ENCODE data around the gene KIF5A. TPM values are rescaled to one million over a fixed set of nuclear protein-coding genes. Genes with fewer than 3 reads are reported as not detected.
A peak's percentile ranks its signal among the peaks of the same experiment; 100 is the strongest.

The KIF5A gene
- total and polyA plus RNA-seq, 2 of the 13 experiments (the other 11 are each of a cell fraction or from before 2014, with no cell fraction given), result 1.6 to 11.9 TPM

DNA sequence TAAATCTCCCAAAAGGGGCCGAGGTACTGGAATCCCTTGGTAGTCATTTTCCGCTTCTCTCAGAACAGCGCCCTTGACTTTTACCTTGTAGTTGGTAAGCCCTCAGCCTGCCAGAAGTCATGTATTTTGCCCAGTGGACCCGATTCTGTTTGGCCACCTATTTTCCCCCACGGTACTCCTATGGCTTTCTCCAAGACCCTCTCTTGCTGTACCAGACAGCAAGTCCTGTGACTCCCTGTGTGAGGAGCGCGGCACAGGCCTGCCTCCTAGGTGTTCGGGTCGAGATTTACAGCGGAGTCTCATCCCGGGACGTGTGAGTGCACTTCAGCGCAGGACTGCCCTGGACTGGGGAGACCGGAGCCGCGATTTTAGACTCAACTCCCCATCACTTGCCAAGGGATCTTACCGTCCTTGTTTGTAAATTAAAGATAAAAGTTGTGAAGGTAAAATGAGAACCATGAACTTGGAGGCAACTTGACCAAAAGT lies 28.3 kb upstream of the KIF5A start (continued):
- TF ChIP-seq ZNF253 (CRISPR knock-in tag; IDR thresholded peaks at IDR 0.05; ENCODE audit: borderline replicate concordance) (no peak), CREB1 (IDR thresholded peaks at IDR 0.05) (no peak), CREB1 (CRISPR knock-in tag; IDR thresholded peaks at IDR 0.05) (no peak), SETDB1 (CRISPR knock-in tag; IDR thresholded peaks at IDR 0.05; ENCODE audit: borderline replicate concordance) (no peak), SOX6 (IDR thresholded peaks at IDR 0.05) (no peak), SOX6 (CRISPR knock-in tag; IDR thresholded peaks at IDR 0.05) (no peak), POLR2G (IDR thresholded peaks at IDR 0.05; ENCODE audit: low read depth, low read length) (peak; percentile 20; the same call in 1 of the 2 replicates), EED (CRISPR knock-in tag; IDR thresholded peaks at IDR 0.05) (no peak), DNMT1 (CRISPR knock-in tag; IDR thresholded peaks at IDR 0.05) (no peak), MIER2 (CRISPR knock-in tag; IDR thresholded peaks at IDR 0.05) (no peak), ZNF34 (CRISPR knock-in tag; IDR thresholded peaks at IDR 0.05; ENCODE audit: borderline replicate concordance) (no peak), KDM2A (CRISPR knock-in tag; IDR thresholded peaks at IDR 0.05; ENCODE audit: borderline replicate concordance, low read depth) (no peak), HNF4A (CRISPR knock-in tag; IDR thresholded peaks at IDR 0.05) (no peak), ZMYM3 (CRISPR knock-in tag; IDR thresholded peaks at IDR 0.05) (no peak), ZNF605 (CRISPR knock-in tag; IDR thresholded peaks at IDR 0.05) (no peak)
- TF ChIP-seq, protein P1, sequence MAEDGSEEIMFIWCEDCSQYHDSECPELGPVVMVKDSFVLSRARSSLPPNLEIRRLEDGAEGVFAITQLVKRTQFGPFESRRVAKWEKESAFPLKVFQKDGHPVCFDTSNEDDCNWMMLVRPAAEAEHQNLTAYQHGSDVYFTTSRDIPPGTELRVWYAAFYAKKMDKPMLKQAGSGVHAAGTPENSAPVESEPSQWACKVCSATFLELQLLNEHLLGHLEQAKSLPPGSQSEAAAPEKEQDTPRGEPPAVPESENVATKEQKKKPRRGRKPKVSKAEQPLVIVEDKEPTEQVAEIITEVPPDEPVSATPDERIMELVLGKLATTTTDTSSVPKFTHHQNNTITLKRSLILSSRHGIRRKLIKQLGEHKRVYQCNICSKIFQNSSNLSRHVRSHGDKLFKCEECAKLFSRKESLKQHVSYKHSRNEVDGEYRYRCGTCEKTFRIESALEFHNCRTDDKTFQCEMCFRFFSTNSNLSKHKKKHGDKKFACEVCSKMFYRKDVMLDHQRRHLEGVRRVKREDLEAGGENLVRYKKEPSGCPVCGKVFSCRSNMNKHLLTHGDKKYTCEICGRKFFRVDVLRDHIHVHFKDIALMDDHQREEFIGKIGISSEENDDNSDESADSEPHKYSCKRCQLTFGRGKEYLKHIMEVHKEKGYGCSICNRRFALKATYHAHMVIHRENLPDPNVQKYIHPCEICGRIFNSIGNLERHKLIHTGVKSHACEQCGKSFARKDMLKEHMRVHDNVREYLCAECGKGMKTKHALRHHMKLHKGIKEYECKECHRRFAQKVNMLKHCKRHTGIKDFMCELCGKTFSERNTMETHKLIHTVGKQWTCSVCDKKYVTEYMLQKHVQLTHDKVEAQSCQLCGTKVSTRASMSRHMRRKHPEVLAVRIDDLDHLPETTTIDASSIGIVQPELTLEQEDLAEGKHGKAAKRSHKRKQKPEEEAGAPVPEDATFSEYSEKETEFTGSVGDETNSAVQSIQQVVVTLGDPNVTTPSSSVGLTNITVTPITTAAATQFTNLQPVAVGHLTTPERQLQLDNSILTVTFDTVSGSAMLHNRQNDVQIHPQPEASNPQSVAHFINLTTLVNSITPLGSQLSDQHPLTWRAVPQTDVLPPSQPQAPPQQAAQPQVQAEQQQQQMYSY (CRISPR knock-in tag; IDR thresholded peaks at IDR 0.05), result no peak
- TF ChIP-seq, protein P2, sequence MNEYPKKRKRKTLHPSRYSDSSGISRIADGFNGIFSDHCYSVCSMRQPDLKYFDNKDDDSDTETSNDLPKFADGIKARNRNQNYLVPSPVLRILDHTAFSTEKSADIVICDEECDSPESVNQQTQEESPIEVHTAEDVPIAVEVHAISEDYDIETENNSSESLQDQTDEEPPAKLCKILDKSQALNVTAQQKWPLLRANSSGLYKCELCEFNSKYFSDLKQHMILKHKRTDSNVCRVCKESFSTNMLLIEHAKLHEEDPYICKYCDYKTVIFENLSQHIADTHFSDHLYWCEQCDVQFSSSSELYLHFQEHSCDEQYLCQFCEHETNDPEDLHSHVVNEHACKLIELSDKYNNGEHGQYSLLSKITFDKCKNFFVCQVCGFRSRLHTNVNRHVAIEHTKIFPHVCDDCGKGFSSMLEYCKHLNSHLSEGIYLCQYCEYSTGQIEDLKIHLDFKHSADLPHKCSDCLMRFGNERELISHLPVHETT (CRISPR knock-in tag; conservative IDR thresholded peaks at IDR 0.05), result no peak
- TF ChIP-seq, protein P3, sequence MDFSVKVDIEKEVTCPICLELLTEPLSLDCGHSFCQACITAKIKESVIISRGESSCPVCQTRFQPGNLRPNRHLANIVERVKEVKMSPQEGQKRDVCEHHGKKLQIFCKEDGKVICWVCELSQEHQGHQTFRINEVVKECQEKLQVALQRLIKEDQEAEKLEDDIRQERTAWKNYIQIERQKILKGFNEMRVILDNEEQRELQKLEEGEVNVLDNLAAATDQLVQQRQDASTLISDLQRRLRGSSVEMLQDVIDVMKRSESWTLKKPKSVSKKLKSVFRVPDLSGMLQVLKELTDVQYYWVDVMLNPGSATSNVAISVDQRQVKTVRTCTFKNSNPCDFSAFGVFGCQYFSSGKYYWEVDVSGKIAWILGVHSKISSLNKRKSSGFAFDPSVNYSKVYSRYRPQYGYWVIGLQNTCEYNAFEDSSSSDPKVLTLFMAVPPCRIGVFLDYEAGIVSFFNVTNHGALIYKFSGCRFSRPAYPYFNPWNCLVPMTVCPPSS (IDR thresholded peaks at IDR 0.05), result no peak
- TF ChIP-seq, protein P4, sequence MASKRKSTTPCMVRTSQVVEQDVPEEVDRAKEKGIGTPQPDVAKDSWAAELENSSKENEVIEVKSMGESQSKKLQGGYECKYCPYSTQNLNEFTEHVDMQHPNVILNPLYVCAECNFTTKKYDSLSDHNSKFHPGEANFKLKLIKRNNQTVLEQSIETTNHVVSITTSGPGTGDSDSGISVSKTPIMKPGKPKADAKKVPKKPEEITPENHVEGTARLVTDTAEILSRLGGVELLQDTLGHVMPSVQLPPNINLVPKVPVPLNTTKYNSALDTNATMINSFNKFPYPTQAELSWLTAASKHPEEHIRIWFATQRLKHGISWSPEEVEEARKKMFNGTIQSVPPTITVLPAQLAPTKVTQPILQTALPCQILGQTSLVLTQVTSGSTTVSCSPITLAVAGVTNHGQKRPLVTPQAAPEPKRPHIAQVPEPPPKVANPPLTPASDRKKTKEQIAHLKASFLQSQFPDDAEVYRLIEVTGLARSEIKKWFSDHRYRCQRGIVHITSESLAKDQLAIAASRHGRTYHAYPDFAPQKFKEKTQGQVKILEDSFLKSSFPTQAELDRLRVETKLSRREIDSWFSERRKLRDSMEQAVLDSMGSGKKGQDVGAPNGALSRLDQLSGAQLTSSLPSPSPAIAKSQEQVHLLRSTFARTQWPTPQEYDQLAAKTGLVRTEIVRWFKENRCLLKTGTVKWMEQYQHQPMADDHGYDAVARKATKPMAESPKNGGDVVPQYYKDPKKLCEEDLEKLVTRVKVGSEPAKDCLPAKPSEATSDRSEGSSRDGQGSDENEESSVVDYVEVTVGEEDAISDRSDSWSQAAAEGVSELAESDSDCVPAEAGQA (IDR thresholded peaks at IDR 0.05; ENCODE audit: low read depth), result no peak
- TF ChIP-seq, protein P4 (CRISPR knock-in tag; IDR thresholded peaks at IDR 0.05; ENCODE audit: borderline replicate concordance), result no peak
